WTC11 (cell line): Measurements from ENCODE around the gene EIF4E1B. TPM values are rescaled to one million over a fixed set of nuclear protein-coding genes. Genes with fewer than 3 reads are reported as not detected.

Source experiments
- ATAC-seq: fragments of 200-7000 bp; cut with Tn5 transposase; 2 replicates; pipeline ENCODE4 v1.10.0; 2021; ENCODE audit warnings: mild to moderate bottlenecking, moderate library complexity
- CTCF ChIA-PET: fragments of 300-600 bp; sonication (Branson Sonifier 250); formaldehyde crosslinking; loops from one replicate; lab custom pipeline; 2021; ENCODE audit warnings: antibody characterized with exemption; lab: Charles Lee
- POLR2A ChIA-PET: fragments of 350-600 bp; sonication (Branson Sonifier 250); formaldehyde crosslinking; loops from one replicate; lab custom pipeline; 2021; ENCODE audit warnings: antibody characterized with exemption; lab: Charles Lee
- DNase-seq: peaks from one replicate; pipeline ENCODE4 v3.0.0; 2021; ENCODE audit warnings: low spot score
- H3K27ac Mint-ChIP-seq: 2 replicates; pipeline ENCODE4 v1.8.0; 2021; ENCODE audit warnings: mixed read lengths
- H3K27me3 Mint-ChIP-seq: 2 replicates; pipeline ENCODE4 v1.8.0; 2021; ENCODE audit warnings: low read depth, mild to moderate bottlenecking, moderate library complexity, mixed read lengths
- H3K36me3 Mint-ChIP-seq: 2 replicates; pipeline ENCODE4 v1.8.0; 2021; ENCODE audit warnings: mixed read lengths
- H3K4me1 Mint-ChIP-seq: 2 replicates; pipeline ENCODE4 v1.8.0; 2022; ENCODE audit warnings: mixed read lengths
- H3K4me3 Mint-ChIP-seq: 2 replicates; pipeline ENCODE4 v1.8.0; 2021; ENCODE audit warnings: mild to moderate bottlenecking, moderate library complexity, mixed read lengths
- H3K9me3 Mint-ChIP-seq: 2 replicates; pipeline ENCODE4 v1.8.0; 2021; ENCODE audit warnings: mixed read lengths
- CREM ChIP-seq: sonication (generic); formaldehyde crosslinking; IDR thresholded peaks from 2 replicates; pipeline ENCODE4 v1.8.1; 2022; ENCODE audit warnings: mild to moderate bottlenecking, missing genetic modification reagents, moderate library complexity
- CTCF ChIP-seq: fragments of 200-600 bp; IDR thresholded peaks from 2 replicates; pipeline ENCODE4 v1.8.0; 2022; ENCODE audit warnings: antibody characterized with exemption
- JUN ChIP-seq: sonication (generic); formaldehyde crosslinking; IDR thresholded peaks from 2 replicates; pipeline ENCODE4 v1.8.0; 2023; ENCODE audit warnings: mild to moderate bottlenecking, missing genetic modification reagents
- NFE2L1 ChIP-seq: sonication (generic); formaldehyde crosslinking; IDR thresholded peaks from 2 replicates; pipeline ENCODE4 v1.8.1; 2023; ENCODE audit warnings: missing genetic modification reagents
- OVOL2 ChIP-seq: fragments of 250-450 bp; sonication (Bioruptor Pico); IDR thresholded peaks from 2 replicates; pipeline ENCODE4 v1.9.0; 2021; ENCODE audit warnings: mild to moderate bottlenecking, borderline replicate concordance
- PRDM15 ChIP-seq: sonication (generic); formaldehyde crosslinking; IDR thresholded peaks from 2 replicates; pipeline ENCODE4 v1.8.0; 2022; ENCODE audit warnings: missing genetic modification reagents
- TCF7 ChIP-seq: sonication (generic); formaldehyde crosslinking; IDR thresholded peaks from 2 replicates; pipeline ENCODE4 v1.8.0; 2022; ENCODE audit warnings: mild to moderate bottlenecking, low read depth, missing genetic modification reagents, moderate library complexity
- TEAD1 ChIP-seq: sonication (generic); formaldehyde crosslinking; IDR thresholded peaks from 2 replicates; pipeline ENCODE4 v1.8.0; 2022; ENCODE audit warnings: mild to moderate bottlenecking, missing genetic modification reagents
- TEAD4 ChIP-seq: sonication (generic); formaldehyde crosslinking; IDR thresholded peaks from 2 replicates; pipeline ENCODE4 v1.8.0; 2022; ENCODE audit warnings: mild to moderate bottlenecking, missing genetic modification reagents
- ZNF121 ChIP-seq: sonication (generic); formaldehyde crosslinking; IDR thresholded peaks from 2 replicates; pipeline ENCODE4 v1.8.0; 2023; ENCODE audit warnings: missing genetic modification reagents
- ZNF317 ChIP-seq: sonication (generic); formaldehyde crosslinking; IDR thresholded peaks from 2 replicates; pipeline ENCODE4 v1.8.1; 2023; ENCODE audit warnings: low read depth, mild to moderate bottlenecking, moderate library complexity, missing genetic modification reagents, borderline replicate concordance
- ZNF416 ChIP-seq: fragments of 250-450 bp; sonication (Bioruptor Pico); IDR thresholded peaks from 2 replicates; pipeline ENCODE4 v1.9.0; 2021; ENCODE audit warnings: mild to moderate bottlenecking, inconsistent platforms
- ZNF423 ChIP-seq: fragments of 250-450 bp; sonication (Bioruptor Pico); IDR thresholded peaks from 2 replicates; pipeline ENCODE4 v2.1.2; 2022; ENCODE audit warnings: mild to moderate bottlenecking, moderate library complexity
- total RNA-seq: library from RNA; stranded (reverse); gene quantifications from 3 replicates; pipeline ENCODE4 v1.2.3, GENCODE V29; 2021
- TF ChIP-seq, protein P1 (sequence below): sonication (generic); formaldehyde crosslinking; IDR thresholded peaks from 2 replicates; pipeline ENCODE4 v1.8.1; 2023; ENCODE audit warnings: mild to moderate bottlenecking, missing genetic modification reagents
- TF ChIP-seq, protein P2 (sequence below): sonication (generic); formaldehyde crosslinking; IDR thresholded peaks from 2 replicates; pipeline ENCODE4 v1.8.0; 2022; ENCODE audit warnings: mild to moderate bottlenecking, missing genetic modification reagents
- TF ChIP-seq, protein P3 (sequence below): sonication (generic); formaldehyde crosslinking; conservative IDR thresholded peaks from 2 replicates; pipeline ENCODE4 v1.8.1; 2022; ENCODE audit warnings: mild to moderate bottlenecking, missing genetic modification reagents
- TF ChIP-seq, protein P4 (sequence below): sonication (generic); formaldehyde crosslinking; IDR thresholded peaks from 2 replicates; pipeline ENCODE4 v1.8.0; 2023; ENCODE audit warnings: missing genetic modification reagents, mild to moderate bottlenecking, borderline replicate concordance
- TF ChIP-seq, protein P5 (sequence below): sonication (generic); formaldehyde crosslinking; IDR thresholded peaks from 2 replicates; pipeline ENCODE4 v1.8.1; 2022; ENCODE audit warnings: low read depth, missing genetic modification reagents, borderline replicate concordance

EIF4E1B gene
- total RNA-seq, 1 experiment from 2014 or later: 0.74 TPM

DNA sequence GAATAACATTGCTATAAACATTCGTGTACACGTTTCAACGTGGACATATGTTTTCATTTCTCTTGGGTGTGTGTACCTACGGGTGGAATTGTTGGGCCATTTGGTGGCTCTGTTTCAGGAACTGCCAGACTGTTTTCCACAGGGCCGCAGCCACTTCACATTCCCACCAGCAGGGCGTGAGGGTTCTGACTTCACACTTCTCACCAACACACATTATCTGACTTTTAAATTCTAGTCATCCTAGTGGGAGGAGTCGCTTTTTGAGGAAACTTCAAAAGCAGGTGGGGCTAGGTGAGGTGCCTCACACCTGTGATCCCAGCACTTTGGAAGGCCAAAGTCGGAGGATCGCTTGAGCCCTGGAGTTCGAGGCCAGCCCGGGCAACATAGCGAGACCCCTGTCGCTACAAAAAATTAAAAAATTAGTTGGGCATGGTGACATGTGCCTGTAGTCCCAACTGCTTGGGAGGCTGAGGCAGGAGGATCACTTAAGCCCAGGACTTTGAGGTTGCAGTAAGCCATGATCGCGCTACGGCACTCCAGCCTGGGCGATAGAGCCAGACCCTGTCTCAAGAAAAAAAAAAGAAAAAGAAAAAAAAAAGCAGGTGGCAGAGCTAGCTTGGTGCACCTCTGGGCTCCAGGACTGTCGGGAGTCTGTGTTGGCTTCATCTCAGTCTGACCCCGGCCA lies 45.3 kb downstream of the EIF4E1B start:
- Mint-ChIP-seq H3K36me3 (no peaks in the 10 kb centered on the region), H3K27me3 (peaks cover 9% of the 10 kb centered on the region), H3K9me3 (no peaks in the 10 kb centered on the region), H3K4me1 (peaks cover 37% of the 10 kb centered on the region)
- ATAC-seq: peak; percentile 51
- POLR2A ChIA-PET: interaction anchor here (1.0 kb wide), 1 partner anchor 15 kb away, joined by 3 read pairs; no protein-coding TSS in a partner anchor
- TF ChIP-seq TEAD1 (CRISPR knock-in tag) (peak; percentile 55; the same call in 1 of the 2 replicates), CTCF (peak; percentile 51; the same call in 1 of the 2 replicates), ZNF121 (peak; percentile 92; the same call in 1 of the 2 replicates), TEAD4 (CRISPR knock-in tag) (peak; percentile 81; the same call in 1 of the 2 replicates), ZNF423 (CRISPR knock-in tag) (no peak), ZNF416 (CRISPR knock-in tag) (no peak)
- TF ChIP-seq, protein P1, sequence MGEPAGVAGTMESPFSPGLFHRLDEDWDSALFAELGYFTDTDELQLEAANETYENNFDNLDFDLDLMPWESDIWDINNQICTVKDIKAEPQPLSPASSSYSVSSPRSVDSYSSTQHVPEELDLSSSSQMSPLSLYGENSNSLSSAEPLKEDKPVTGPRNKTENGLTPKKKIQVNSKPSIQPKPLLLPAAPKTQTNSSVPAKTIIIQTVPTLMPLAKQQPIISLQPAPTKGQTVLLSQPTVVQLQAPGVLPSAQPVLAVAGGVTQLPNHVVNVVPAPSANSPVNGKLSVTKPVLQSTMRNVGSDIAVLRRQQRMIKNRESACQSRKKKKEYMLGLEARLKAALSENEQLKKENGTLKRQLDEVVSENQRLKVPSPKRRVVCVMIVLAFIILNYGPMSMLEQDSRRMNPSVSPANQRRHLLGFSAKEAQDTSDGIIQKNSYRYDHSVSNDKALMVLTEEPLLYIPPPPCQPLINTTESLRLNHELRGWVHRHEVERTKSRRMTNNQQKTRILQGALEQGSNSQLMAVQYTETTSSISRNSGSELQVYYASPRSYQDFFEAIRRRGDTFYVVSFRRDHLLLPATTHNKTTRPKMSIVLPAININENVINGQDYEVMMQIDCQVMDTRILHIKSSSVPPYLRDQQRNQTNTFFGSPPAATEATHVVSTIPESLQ (CRISPR knock-in tag): no peak
- TF ChIP-seq, all 79 proteins: peak for 4
- CTCF ChIA-PET: interaction anchor here (0.7 to 5.4 kb wide), 10 partner anchors 8 to 118 kb away, joined by 3 to 60 read pairs (median 4); no protein-coding TSS in a partner anchor
- Mint-ChIP-seq H3K4me3 (no peak overlapping the region), H3K27ac (peak overlapping the region; percentile 67)
- peak; percentile 72 for DNase-seq

DNA sequence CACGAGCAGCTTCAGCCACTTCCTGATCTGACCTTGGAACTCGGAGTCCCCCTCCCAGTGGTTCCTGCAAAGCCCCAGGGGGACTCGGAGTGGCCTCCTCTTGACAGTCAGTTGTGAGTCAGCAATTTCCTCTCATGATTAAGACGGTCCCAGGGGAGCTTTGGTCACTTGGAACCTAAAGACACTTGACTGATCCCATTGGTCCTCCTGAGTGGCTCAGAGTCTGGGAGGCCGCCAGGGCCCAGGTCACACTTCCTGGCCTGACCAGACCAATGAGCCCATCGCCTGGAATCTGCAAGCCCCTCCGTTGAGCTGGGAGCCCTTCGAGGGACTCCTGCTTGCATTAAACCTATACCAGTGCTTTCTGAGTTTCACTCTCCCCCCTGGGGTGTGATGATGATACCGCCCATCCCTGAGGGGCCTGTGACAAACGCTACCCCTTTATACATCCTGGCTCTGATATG lies 45.9 kb downstream of the EIF4E1B start:
- no peak overlapping the region for H3K4me3 Mint-ChIP-seq
- TF ChIP-seq NFE2L1 (CRISPR knock-in tag): no peak
- TF ChIP-seq, protein P2, sequence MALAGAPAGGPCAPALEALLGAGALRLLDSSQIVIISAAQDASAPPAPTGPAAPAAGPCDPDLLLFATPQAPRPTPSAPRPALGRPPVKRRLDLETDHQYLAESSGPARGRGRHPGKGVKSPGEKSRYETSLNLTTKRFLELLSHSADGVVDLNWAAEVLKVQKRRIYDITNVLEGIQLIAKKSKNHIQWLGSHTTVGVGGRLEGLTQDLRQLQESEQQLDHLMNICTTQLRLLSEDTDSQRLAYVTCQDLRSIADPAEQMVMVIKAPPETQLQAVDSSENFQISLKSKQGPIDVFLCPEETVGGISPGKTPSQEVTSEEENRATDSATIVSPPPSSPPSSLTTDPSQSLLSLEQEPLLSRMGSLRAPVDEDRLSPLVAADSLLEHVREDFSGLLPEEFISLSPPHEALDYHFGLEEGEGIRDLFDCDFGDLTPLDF (CRISPR knock-in tag): no peak
- TF ChIP-seq, protein P3, sequence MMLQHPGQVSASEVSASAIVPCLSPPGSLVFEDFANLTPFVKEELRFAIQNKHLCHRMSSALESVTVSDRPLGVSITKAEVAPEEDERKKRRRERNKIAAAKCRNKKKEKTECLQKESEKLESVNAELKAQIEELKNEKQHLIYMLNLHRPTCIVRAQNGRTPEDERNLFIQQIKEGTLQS (CRISPR knock-in tag): no peak
- TF ChIP-seq OVOL2 (CRISPR knock-in tag): no peak
- no peak for TF ChIP-seq JUN (CRISPR knock-in tag)
- no peak for TF ChIP-seq CREM
- no peak for TF ChIP-seq TEAD4 (CRISPR knock-in tag)
- TF ChIP-seq, protein P4, sequence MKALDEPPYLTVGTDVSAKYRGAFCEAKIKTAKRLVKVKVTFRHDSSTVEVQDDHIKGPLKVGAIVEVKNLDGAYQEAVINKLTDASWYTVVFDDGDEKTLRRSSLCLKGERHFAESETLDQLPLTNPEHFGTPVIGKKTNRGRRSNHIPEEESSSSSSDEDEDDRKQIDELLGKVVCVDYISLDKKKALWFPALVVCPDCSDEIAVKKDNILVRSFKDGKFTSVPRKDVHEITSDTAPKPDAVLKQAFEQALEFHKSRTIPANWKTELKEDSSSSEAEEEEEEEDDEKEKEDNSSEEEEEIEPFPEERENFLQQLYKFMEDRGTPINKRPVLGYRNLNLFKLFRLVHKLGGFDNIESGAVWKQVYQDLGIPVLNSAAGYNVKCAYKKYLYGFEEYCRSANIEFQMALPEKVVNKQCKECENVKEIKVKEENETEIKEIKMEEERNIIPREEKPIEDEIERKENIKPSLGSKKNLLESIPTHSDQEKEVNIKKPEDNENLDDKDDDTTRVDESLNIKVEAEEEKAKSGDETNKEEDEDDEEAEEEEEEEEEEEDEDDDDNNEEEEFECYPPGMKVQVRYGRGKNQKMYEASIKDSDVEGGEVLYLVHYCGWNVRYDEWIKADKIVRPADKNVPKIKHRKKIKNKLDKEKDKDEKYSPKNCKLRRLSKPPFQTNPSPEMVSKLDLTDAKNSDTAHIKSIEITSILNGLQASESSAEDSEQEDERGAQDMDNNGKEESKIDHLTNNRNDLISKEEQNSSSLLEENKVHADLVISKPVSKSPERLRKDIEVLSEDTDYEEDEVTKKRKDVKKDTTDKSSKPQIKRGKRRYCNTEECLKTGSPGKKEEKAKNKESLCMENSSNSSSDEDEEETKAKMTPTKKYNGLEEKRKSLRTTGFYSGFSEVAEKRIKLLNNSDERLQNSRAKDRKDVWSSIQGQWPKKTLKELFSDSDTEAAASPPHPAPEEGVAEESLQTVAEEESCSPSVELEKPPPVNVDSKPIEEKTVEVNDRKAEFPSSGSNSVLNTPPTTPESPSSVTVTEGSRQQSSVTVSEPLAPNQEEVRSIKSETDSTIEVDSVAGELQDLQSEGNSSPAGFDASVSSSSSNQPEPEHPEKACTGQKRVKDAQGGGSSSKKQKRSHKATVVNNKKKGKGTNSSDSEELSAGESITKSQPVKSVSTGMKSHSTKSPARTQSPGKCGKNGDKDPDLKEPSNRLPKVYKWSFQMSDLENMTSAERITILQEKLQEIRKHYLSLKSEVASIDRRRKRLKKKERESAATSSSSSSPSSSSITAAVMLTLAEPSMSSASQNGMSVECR (CRISPR knock-in tag): no peak
- TF ChIP-seq, protein P5, sequence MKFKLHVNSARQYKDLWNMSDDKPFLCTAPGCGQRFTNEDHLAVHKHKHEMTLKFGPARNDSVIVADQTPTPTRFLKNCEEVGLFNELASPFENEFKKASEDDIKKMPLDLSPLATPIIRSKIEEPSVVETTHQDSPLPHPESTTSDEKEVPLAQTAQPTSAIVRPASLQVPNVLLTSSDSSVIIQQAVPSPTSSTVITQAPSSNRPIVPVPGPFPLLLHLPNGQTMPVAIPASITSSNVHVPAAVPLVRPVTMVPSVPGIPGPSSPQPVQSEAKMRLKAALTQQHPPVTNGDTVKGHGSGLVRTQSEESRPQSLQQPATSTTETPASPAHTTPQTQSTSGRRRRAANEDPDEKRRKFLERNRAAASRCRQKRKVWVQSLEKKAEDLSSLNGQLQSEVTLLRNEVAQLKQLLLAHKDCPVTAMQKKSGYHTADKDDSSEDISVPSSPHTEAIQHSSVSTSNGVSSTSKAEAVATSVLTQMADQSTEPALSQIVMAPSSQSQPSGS (CRISPR knock-in tag): no peak
- no peak for TF ChIP-seq PRDM15 (CRISPR knock-in tag)
- no peak for TF ChIP-seq ZNF317 (CRISPR knock-in tag)
- TF ChIP-seq TCF7: no peak
- ChIA-PET CTCF (interaction anchor here (0.7 to 5.4 kb wide), 9 partner anchors 9 to 118 kb away, joined by 3 to 60 read pairs (median 5); no protein-coding TSS in a partner anchor), POLR2A (interaction anchor here (1.0 kb wide), 1 partner anchor 16 kb away, joined by 3 read pairs; no protein-coding TSS in a partner anchor)
- no peak for DNase-seq
- peaks cover 33% of the 10 kb centered on the region for H3K4me1 Mint-ChIP-seq
- H3K27ac Mint-ChIP-seq: no peak overlapping the region
- no peaks in the 10 kb centered on the region for H3K9me3 Mint-ChIP-seq
- H3K27me3 Mint-ChIP-seq: peaks cover 8% of the 10 kb centered on the region
- no peak for ATAC-seq
- H3K36me3 Mint-ChIP-seq: no peaks in the 10 kb centered on the region
